B cell (primary cell): Measurements from ENCODE around the gene MRPS26. TPM values are rescaled to one million over a fixed set of nuclear protein-coding genes. Genes with fewer than 3 reads are reported as not detected.

ENCODE experiments used
- ATAC-seq: fragments of 200-7000 bp; cut with Tn5 transposase; one replicate; pipeline ENCODE4 v1.10.0; 2021; ENCODE audit warnings: low read depth, mild to moderate bottlenecking, moderate number of reproducible peaks, moderate library complexity
- CTCF ChIA-PET: fragments of 350-600 bp; sonication (Branson Sonifier 250); formaldehyde crosslinking; loops from one replicate; lab custom pipeline; 2021; ENCODE audit warnings: antibody characterized with exemption, inconsistent platforms; lab: Charles Lee
- POLR2A ChIA-PET: fragments of 350-600 bp; sonication (Branson Sonifier 250); formaldehyde crosslinking; loops from one replicate; lab custom pipeline; 2021; ENCODE audit warnings: antibody characterized with exemption; lab: Charles Lee
- DNase-seq: peaks from one replicate; pipeline ENCODE4 v3.0.0; 2013
- H2AFZ ChIP-seq: 2 replicates; pipeline ENCODE4 v1.6.1; 2012; ENCODE audit warnings: mild to moderate bottlenecking, low read depth, low read length; ENCODE audit not compliant: insufficient read depth, poor library complexity, severe bottlenecking
- H3K27ac ChIP-seq, 2 donors: 1 replicate in 1 of 2; 2 replicates in 1 of 2; pipeline ENCODE4 v1.5.1; 2012 to 2013; ENCODE audit warnings: low read length in 2 of 2, mild to moderate bottlenecking in 2 of 2, moderate library complexity in 1 of 2
- H3K27me3 ChIP-seq, 4 experiments: fragments of 200-600 bp in 1 of 4; sonication (generic) in 1 of 4; replicated peaks in 1 of 4; 1 replicate in 2 of 4; 2 replicates in 2 of 4; pipeline versions ENCODE4 v1.6.1 to v1.7.0; 2013 to 2016; ENCODE audit warnings: low read length in 3 of 4, mild to moderate bottlenecking in 2 of 4, mixed read lengths in 1 of 4, moderate library complexity in 1 of 4; ENCODE audit not compliant: insufficient read depth in 4 of 4, control insufficient read depth in 3 of 4; ENCODE audit errors: control extremely low read depth in 1 of 4
- H3K36me3 ChIP-seq, 2 experiments: replicated peaks in 1 of 2; 1 replicate in 1 of 2; 2 replicates in 1 of 2; pipeline versions ENCODE4 v1.6.1 to v1.7.1; 2013; ENCODE audit warnings: low read length in 1 of 2; ENCODE audit not compliant: insufficient read depth in 2 of 2, control insufficient read depth in 1 of 2; ENCODE audit errors: control extremely low read depth in 1 of 2, extremely low read depth in 1 of 2
- H3K4me1 ChIP-seq, 2 donors: fragments of 200-600 bp in 1 of 2; sonication (generic) in 1 of 2; 1 replicate in 1 of 2; 2 replicates in 1 of 2; pipeline versions ENCODE4 v1.5.1 to v1.6.1; 2013 to 2017; ENCODE audit warnings: low read length in 2 of 2; ENCODE audit not compliant: control insufficient read depth in 2 of 2, insufficient read depth in 2 of 2
- H3K4me2 ChIP-seq: replicated peaks from 2 replicates; pipeline ENCODE3; 2012; ENCODE audit warnings: mild to moderate bottlenecking, low read depth, low read length; ENCODE audit not compliant: poor library complexity, severe bottlenecking
- H3K4me3 ChIP-seq, 5 experiments: fragments of 200-600 bp in 1 of 5; sonication (generic) in 1 of 5; 1 replicate in 3 of 5; 2 replicates in 2 of 5; pipeline versions ENCODE4 v1.5.1 to v1.7.0; 2011 to 2016; ENCODE audit warnings: low read length in 4 of 5, mild to moderate bottlenecking in 4 of 5, low read depth in 2 of 5, control low read depth in 1 of 5, moderate library complexity in 1 of 5; ENCODE audit not compliant: insufficient read depth in 1 of 5; ENCODE audit errors: control extremely low read depth in 1 of 5, extremely low read depth in 1 of 5
- H3K79me2 ChIP-seq: fragments of 200-600 bp; sonication (generic); one replicate; pipeline ENCODE4 v1.6.0; 2016; ENCODE audit warnings: low read length; ENCODE audit not compliant: control insufficient read depth, insufficient read depth
- H3K9ac ChIP-seq: fragments of 200-600 bp; sonication (generic); 2 replicates; pipeline ENCODE4 v1.6.1; 2017; ENCODE audit warnings: mild to moderate bottlenecking, low read length, moderate library complexity
- H3K9me3 ChIP-seq, 3 donors: one replicate each; pipeline versions ENCODE4 v1.6.1 to v1.7.1; 2013; ENCODE audit warnings: low read length in 2 of 3; ENCODE audit not compliant: control insufficient read depth in 2 of 3, insufficient read depth in 1 of 3; ENCODE audit errors: control extremely low read depth in 1 of 3
- H4K20me1 ChIP-seq: 2 replicates; pipeline ENCODE4 v1.6.0; 2012; ENCODE audit warnings: mild to moderate bottlenecking, low read length; ENCODE audit not compliant: insufficient read depth, control insufficient read depth, poor library complexity, severe bottlenecking
- H3K27ac Mint-ChIP-seq: one replicate; pipeline ENCODE4 v1.8.0; 2021; ENCODE audit warnings: mixed read lengths
- H3K27me3 Mint-ChIP-seq: one replicate; pipeline ENCODE4 v1.8.0; 2021; ENCODE audit warnings: mixed read lengths
- H3K4me1 Mint-ChIP-seq: one replicate; pipeline ENCODE4 v1.8.0; 2021; ENCODE audit warnings: mixed read lengths
- H3K4me3 Mint-ChIP-seq: one replicate; pipeline ENCODE4 v1.8.0; 2021; ENCODE audit warnings: mixed read lengths
- H3K9me3 Mint-ChIP-seq: one replicate; pipeline ENCODE4 v1.8.0; 2022; ENCODE audit warnings: mixed read lengths; ENCODE audit not compliant: insufficient read depth
- CTCF ChIP-seq: fragments of 200-600 bp; IDR thresholded peaks from one replicate; pipeline ENCODE4 v1.8.0; 2022; ENCODE audit warnings: antibody characterized with exemption, mild to moderate bottlenecking
- EZH2 ChIP-seq: IDR thresholded peaks from 2 replicates; pipeline ENCODE4 v1.6.1; 2012; ENCODE audit warnings: borderline replicate concordance, low read depth, mild to moderate bottlenecking, moderate library complexity, low read length; ENCODE audit not compliant: insufficient read depth, poor library complexity, severe bottlenecking
- WGBS: methylation state at CpG from one replicate; pipeline ENCODE4 v1.1.5; 2013; ENCODE audit warnings: missing lambda C conversion rate; ENCODE audit not compliant: insufficient coverage; 5-methylcytosine and 5-hydroxymethylcytosine counted together
- intact Hi-C: fragments of 100-400 bp; cut with micrococcal nuclease; formaldehyde crosslinking; loops from one replicate; pipeline ENCODE4 v1.10.0; 2022
- polyA plus RNA-seq: library from polyadenylated mRNA; depleted of rRNA; stranded (reverse); fragments of >200 nt; gene quantifications from 2 replicates; pipeline ENCODE4 v1.2.3, GENCODE V29; 2012
- total RNA-seq, 2 donors: library from RNA; stranded (reverse); fragments of 120-200 nt in 1 of 2; gene quantifications; 1 replicate in 1 of 2; 2 replicates in 1 of 2; pipeline versions ENCODE4 v1.2.3 to v1.2.4, GENCODE V29; 2013 to 2022

MRPS26 gene
- total and polyA plus RNA-seq, 2 donors (not counting 1 experiment from before 2014, with no cell fraction given), result 35.9 to 37.5 TPM

DNA sequence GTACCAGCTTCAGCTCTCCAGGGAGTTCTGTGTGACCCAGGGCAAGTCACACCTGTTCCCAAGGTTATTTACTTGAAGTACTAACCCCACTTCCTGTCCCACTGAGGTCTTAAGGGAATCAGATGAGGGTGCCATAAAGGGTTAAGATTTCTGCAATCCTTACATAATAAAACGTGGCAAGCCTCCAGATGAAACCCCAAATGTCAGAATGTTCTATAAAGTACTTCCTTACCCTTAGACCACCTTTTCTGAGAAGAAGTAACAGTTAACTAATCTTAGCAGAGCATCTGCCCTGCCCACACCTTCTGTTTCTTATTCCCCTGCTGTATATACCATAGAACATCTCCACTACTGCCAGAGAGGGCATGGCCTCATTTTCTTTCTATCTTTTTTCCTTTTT, 44.7 kb downstream of the MRPS26 start:
- no peak for ATAC-seq
- Histone ChIP-seq H3K9me3 (no peaks in the 10 kb centered on the region), H3K79me2 (no peaks in the 10 kb centered on the region), H3K36me3 (no peaks in the 10 kb centered on the region), H2AFZ (no peak overlapping the region), H4K20me1 (no peaks in the 10 kb centered on the region), H3K9ac (no peak overlapping the region), H3K4me3 (no peak overlapping the region), H3K27me3 (peaks cover 0 to 16% (median 6%) of the 10 kb centered on the region in 4 experiments), H3K27ac (no peak overlapping the region), H3K4me1 (peaks cover 18 to 27% of the 10 kb centered on the region in 2 donors), H3K4me2 (no peak overlapping the region)
- H3K27ac Mint-ChIP-seq, result peak overlapping the region; percentile 39
- H3K4me3 Mint-ChIP-seq, result peak overlapping the region; percentile 66
- intact Hi-C loops, result no loop called here
- CTCF ChIA-PET, result interaction anchor here (1.1 kb wide), 1 partner anchor 21 kb away, joined by 3 read pairs; no protein-coding TSS in a partner anchor
- no CpG with 5 or more reads among the region's 1 CpG for WGBS
- no peak for TF ChIP-seq EZH2
- TF ChIP-seq CTCF, result no peak
- POLR2A ChIA-PET, result no interaction called here
- H3K4me1 Mint-ChIP-seq, result peaks cover 24% of the 10 kb centered on the region
- DNase-seq, result no peak
- H3K27me3 Mint-ChIP-seq, result peaks cover 21% of the 10 kb centered on the region
- H3K9me3 Mint-ChIP-seq, result no peaks in the 10 kb centered on the region

DNA sequence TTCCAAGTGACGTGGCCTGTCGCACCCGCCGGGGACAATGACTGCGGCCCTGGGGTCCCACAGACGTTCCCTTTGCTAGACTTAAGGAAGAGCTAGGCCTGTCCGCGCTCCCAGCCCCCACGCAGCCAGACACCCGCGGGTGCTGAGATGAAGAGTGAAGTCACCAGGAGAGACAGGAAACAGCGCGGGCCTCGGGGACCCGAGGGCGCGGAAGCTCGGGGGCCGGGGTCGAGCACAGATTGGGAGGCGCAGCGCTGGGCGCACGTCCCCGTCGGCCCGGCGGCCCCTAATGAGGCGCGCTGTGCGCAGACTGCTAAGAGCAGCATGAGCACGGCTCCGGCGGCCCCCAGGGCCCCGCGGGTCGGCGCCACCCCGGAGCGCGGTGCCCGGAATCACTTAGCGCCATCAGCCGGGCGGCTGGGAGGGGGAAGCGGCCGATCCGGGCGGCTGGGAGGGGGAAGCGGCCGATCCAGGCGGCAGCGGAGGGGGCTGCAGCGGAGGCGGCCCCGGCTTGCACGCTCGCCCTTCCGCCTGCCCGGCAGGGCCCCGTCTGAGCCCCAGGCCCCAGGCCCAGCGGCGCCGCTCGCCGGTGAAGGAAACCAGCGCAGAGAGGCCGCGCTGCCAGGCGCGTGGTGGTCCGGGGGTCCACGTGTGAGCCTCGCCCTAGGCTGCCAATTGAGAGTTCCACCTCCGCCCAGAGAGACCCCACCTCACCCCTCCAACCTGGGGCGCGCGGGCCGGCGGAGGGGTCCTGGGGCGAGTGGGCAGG, 46.9 kb downstream of the MRPS26 start:
- DNase-seq (peak; percentile 73), ATAC-seq (peak; percentile 59)
- intact Hi-C loops, result loop anchor here (2.0 kb wide), 1 partner anchor 66 kb away; the partner anchor contains the start of genes FASTKD5 and UBOX5
- peak overlapping the region; percentile 82 for H2AFZ ChIP-seq
- H3K36me3 ChIP-seq, result no peaks in the 10 kb centered on the region
- TF ChIP-seq CTCF, result no peak
- TF ChIP-seq EZH2, result no peak
- peaks cover 24% of the 10 kb centered on the region for H3K4me1 Mint-ChIP-seq
- H3K27ac Mint-ChIP-seq, result peak overlapping the region; percentile 97
- ChIA-PET CTCF (interaction anchor here (0.7 to 1.4 kb wide), 4 partner anchors 16 to 921 kb away, joined by 3 to 7 read pairs (median 3); no protein-coding TSS in a partner anchor), POLR2A (interaction anchor here (0.7 to 1.7 kb wide), 3 partner anchors 21 to 75 kb away, joined by 3 to 8 read pairs (median 7); partner anchors contain the start of genes MRPS26 and OXT)
- peaks cover 0 to 12% (median 6%) of the 10 kb centered on the region in 4 experiments for H3K27me3 ChIP-seq
- no peaks in the 10 kb centered on the region for H3K9me3 ChIP-seq
- H4K20me1 ChIP-seq, result no peaks in the 10 kb centered on the region
- peaks cover 18 to 27% of the 10 kb centered on the region in 2 donors for H3K4me1 ChIP-seq
- H3K27ac ChIP-seq, result peak overlapping the region; percentile 58 to 68
- no peaks in the 10 kb centered on the region for H3K79me2 ChIP-seq
- H3K4me3 ChIP-seq, result peak overlapping the region in 4 of 5 experiments; percentile 44 to 73 (median 58)
- H3K9ac ChIP-seq, result peak overlapping the region; percentile 68
- 4% methylated on average over 75 of the region's 81 CpGs for WGBS
- H3K4me2 ChIP-seq, result peak overlapping the region; percentile 97
- peak overlapping the region; percentile 93 for H3K4me3 Mint-ChIP-seq
- H3K9me3 Mint-ChIP-seq, result no peaks in the 10 kb centered on the region
- H3K27me3 Mint-ChIP-seq, result peaks cover 21% of the 10 kb centered on the region
